Measurements from ENCODE around the gene DRD1.

GRCh38 chr5:175461370-175461769 is 17.4 kb upstream of the DRD1 start:
- no peak for TF ChIP-seq GATA2 (IDR thresholded peaks at IDR 0.05; ENCODE audit: low read depth, low read length)
- TF ChIP-seq GATA3 (IDR thresholded peaks at IDR 0.05; ENCODE audit: low read depth, low read length), result no peak
